SK-N-SH treated with all-trans-retinoic acid at 6 μM for 48 hours (cell line): ENCODE data around the gene NEBL.

Experiments used
- ATAC-seq: fragments of 200-7000 bp; cut with Tn5 transposase; 3 replicates; pipeline ENCODE4 v1.9.1; 2020; ENCODE audit warnings: mild to moderate bottlenecking, moderate library complexity
- ARNTL ChIP-seq: fragments of 450-650 bp; formaldehyde crosslinking; IDR thresholded peaks from 2 replicates; pipeline ENCODE4 v1.5.0; 2020; ENCODE audit warnings: low read depth, mild to moderate bottlenecking, moderate library complexity, borderline replicate concordance
- BACH2 ChIP-seq: fragments of 250-450 bp; sonication (Bioruptor Pico); IDR thresholded peaks from 2 replicates; pipeline ENCODE4 v1.9.0; 2021; ENCODE audit warnings: mild to moderate bottlenecking, borderline replicate concordance
- ESRRG ChIP-seq: fragments of 250-450 bp; sonication (Bioruptor Pico); IDR thresholded peaks from 2 replicates; pipeline ENCODE4 v1.6.1; 2021; ENCODE audit warnings: mild to moderate bottlenecking
- GLIS3 ChIP-seq: fragments of 250-450 bp; sonication (Bioruptor Pico); IDR thresholded peaks from 2 replicates; pipeline ENCODE4 v1.5.0; 2020; ENCODE audit warnings: mild to moderate bottlenecking, moderate library complexity
- ISL1 ChIP-seq: fragments of 250-450 bp; sonication (Bioruptor Pico); IDR thresholded peaks from 2 replicates; pipeline ENCODE4 v2.1.2; 2022; ENCODE audit warnings: mild to moderate bottlenecking, moderate library complexity
- OSR1 ChIP-seq: fragments of 250-450 bp; sonication (Bioruptor Pico); IDR thresholded peaks from 2 replicates; pipeline ENCODE4 v1.8.0; 2022; ENCODE audit warnings: moderate library complexity, mild to moderate bottlenecking, inconsistent platforms
- PATZ1 ChIP-seq: fragments of 250-450 bp; sonication (Bioruptor Pico); IDR thresholded peaks from 2 replicates; pipeline ENCODE4 v1.8.0; 2020; ENCODE audit warnings: mild to moderate bottlenecking, moderate library complexity, borderline replicate concordance
- POU6F1 ChIP-seq: fragments of 250-450 bp; sonication (Bioruptor Pico); IDR thresholded peaks from 2 replicates; pipeline ENCODE4 v1.8.0; 2021; ENCODE audit warnings: low read depth, mild to moderate bottlenecking, moderate library complexity, borderline replicate concordance
- RARB ChIP-seq: fragments of 250-450 bp; sonication (Bioruptor Pico); IDR thresholded peaks from 2 replicates; pipeline ENCODE4 v1.8.0; 2021; ENCODE audit warnings: mild to moderate bottlenecking, moderate library complexity
- SNAI2 ChIP-seq: fragments of 250-450 bp; sonication (Bioruptor Pico); IDR thresholded peaks from 2 replicates; pipeline ENCODE4 v1.5.0; 2020; ENCODE audit warnings: mild to moderate bottlenecking, moderate library complexity
- TCF4 ChIP-seq: fragments of 250-450 bp; sonication (Bioruptor Pico); IDR thresholded peaks from 2 replicates; pipeline ENCODE4 v1.8.0; 2021; ENCODE audit warnings: mild to moderate bottlenecking, moderate library complexity, borderline replicate concordance
- TOX ChIP-seq: fragments of 250-450 bp; sonication (Bioruptor Pico); IDR thresholded peaks from 2 replicates; pipeline ENCODE4 v1.8.0; 2021; ENCODE audit warnings: mild to moderate bottlenecking, moderate library complexity, borderline replicate concordance
- TSHZ2 ChIP-seq: fragments of 250-450 bp; sonication (Bioruptor Pico); IDR thresholded peaks from 2 replicates; pipeline ENCODE4 v1.5.0; 2020; ENCODE audit warnings: mild to moderate bottlenecking, moderate library complexity
- ZC3H10 ChIP-seq: fragments of 250-450 bp; sonication (Bioruptor Pico); IDR thresholded peaks from 2 replicates; pipeline ENCODE4 v1.5.1; 2021; ENCODE audit warnings: mild to moderate bottlenecking, moderate library complexity
- ZFP30 ChIP-seq: fragments of 450-650 bp; formaldehyde crosslinking; IDR thresholded peaks from 2 replicates; pipeline ENCODE4 v1.5.0; 2022; ENCODE audit warnings: mild to moderate bottlenecking, moderate library complexity
- ZNF565 ChIP-seq: fragments of 450-650 bp; formaldehyde crosslinking; conservative IDR thresholded peaks from 2 replicates; pipeline ENCODE4 v1.5.0; 2020; ENCODE audit warnings: low read depth, mild to moderate bottlenecking, moderate library complexity
- ZNF70 ChIP-seq: fragments of 450-650 bp; formaldehyde crosslinking; IDR thresholded peaks from 2 replicates; pipeline ENCODE4 v1.5.0; 2020; ENCODE audit warnings: mild to moderate bottlenecking, moderate library complexity
- ZNF8 ChIP-seq: fragments of 450-650 bp; formaldehyde crosslinking; IDR thresholded peaks from 2 replicates; pipeline ENCODE4 v1.5.0; 2020; ENCODE audit warnings: mild to moderate bottlenecking, moderate library complexity
- TF ChIP-seq, protein P1 (sequence below): fragments of 250-450 bp; sonication (Bioruptor Pico); IDR thresholded peaks from 2 replicates; pipeline ENCODE4 v1.5.1; 2020; ENCODE audit warnings: low read depth, mild to moderate bottlenecking, moderate library complexity

Gene NEBL

DNA sequence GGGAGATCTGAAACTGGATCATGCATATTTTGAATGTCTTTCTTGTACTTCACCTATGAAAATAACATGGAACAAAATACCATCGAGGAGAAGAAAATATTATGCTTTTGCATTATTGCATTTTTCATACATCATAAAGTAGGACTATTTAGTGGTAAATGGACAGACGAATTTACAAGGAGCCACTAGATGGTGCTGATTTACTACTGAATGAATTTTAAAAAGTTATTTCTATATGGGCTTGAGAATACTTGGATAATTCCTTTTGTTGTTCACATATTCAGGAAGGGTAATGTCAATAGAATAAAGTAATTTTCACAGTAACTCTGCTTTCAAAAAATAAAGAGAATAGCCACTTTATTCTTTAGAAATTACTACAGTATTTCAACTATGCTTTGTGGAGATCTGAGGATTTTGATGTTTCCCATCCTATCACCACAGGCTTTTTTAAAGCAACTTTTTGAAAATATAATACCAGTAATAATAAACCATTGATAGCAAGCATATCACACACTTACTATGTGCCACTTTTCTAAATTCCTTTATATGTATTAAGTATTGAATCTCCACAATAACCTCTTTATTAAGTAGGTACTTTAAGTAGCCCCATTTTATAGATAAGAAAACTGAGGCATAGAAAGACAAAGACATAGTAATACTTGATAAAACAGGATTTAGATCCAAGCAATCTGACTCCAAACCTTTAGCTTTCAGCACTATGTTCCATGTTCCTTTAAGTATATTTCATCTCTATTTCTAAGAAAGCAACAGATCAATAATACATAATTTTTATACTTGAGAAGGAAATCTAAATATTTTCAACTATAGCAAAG lies 38.6 kb downstream of the NEBL start:
- peak; percentile 64; the same call in 2 of the 3 replicates for ATAC-seq
- TF ChIP-seq ZFP30 (no peak), TCF4 (CRISPR knock-in tag) (no peak), GLIS3 (CRISPR knock-in tag) (no peak), ESRRG (no peak), ISL1 (CRISPR knock-in tag) (no peak), TOX (no peak), BACH2 (CRISPR knock-in tag) (no peak), SNAI2 (CRISPR knock-in tag) (no peak), RARB (CRISPR knock-in tag) (no peak), TSHZ2 (CRISPR knock-in tag) (no peak), ZNF565 (no peak), ARNTL (no peak), ZC3H10 (no peak), OSR1 (CRISPR knock-in tag) (no peak), ZNF70 (CRISPR knock-in tag) (no peak), POU6F1 (CRISPR knock-in tag) (no peak), ZNF8 (CRISPR knock-in tag) (no peak)
- TF ChIP-seq, protein P1, sequence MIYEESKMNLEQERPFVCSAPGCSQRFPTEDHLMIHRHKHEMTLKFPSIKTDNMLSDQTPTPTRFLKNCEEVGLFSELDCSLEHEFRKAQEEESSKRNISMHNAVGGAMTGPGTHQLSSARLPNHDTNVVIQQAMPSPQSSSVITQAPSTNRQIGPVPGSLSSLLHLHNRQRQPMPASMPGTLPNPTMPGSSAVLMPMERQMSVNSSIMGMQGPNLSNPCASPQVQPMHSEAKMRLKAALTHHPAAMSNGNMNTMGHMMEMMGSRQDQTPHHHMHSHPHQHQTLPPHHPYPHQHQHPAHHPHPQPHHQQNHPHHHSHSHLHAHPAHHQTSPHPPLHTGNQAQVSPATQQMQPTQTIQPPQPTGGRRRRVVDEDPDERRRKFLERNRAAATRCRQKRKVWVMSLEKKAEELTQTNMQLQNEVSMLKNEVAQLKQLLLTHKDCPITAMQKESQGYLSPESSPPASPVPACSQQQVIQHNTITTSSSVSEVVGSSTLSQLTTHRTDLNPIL (CRISPR knock-in tag), result no peak

- no peak for TF ChIP-seq PATZ1 (CRISPR knock-in tag)
- no peak for TF ChIP-seq POU6F1 (CRISPR knock-in tag)
- TF ChIP-seq ZNF8 (CRISPR knock-in tag), result no peak
- no peak for TF ChIP-seq GLIS3 (CRISPR knock-in tag)
- no peak for ATAC-seq
These were observed 40.6 kb downstream of the NEBL start for GRCh38 chr10:20856484-20856883.

DNA sequence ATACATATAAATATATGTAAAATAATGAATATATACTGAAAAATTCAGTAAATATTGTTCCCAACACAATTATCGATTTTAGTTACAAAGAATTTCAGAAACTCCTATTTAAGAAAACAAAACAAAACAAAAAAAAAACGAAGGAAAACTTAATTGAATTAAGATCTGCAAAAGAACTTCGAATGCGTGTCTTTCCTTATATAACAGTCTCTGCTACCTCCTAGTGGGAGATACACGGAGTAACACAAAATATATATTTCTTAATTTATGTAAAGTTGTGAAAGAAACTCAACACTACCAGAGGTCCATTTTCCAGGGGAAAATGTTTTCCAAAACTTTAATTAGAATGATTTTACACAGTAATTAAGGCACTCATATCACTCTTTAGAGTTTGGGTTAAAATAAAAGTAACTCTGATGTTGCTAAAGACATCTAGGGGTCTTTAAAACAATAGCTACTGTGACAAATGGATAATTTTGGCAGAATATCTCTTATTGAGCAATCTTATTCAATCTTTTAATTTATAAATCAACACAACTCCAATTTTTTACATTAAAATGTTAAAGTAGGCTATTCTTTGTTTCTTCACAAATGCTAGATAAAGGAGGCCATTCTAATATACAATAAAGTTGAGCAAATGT lies 41.6 kb downstream of the NEBL start:
- TF ChIP-seq ZNF70 (CRISPR knock-in tag) (no peak), ISL1 (CRISPR knock-in tag) (0 out of 2 replicates have a peak, but pooled peaks have one; percentile 9)
- ATAC-seq, result 0 out of 3 replicates have a peak, but pooled peaks have one; percentile 25
